ENCODE data around the gene TEAD1.

The TEAD1 gene

GRCh38 chr11:12930850-12931249 lies 256.6 kb downstream of the TEAD1 start:
- TF ChIP-seq CTCF (IDR thresholded peaks at IDR 0.05; ENCODE audit: low read depth, low read length, missing control alignments) = no peak
- in situ Hi-C loops (cut with HindIII; ENCODE audit: low sequenced_read_pairs) = no loop called here
- no peak overlapping the region for H3K4me3 ChIP-seq (ENCODE audit: low read depth, low read length)
- DNase-seq (ENCODE audit: low read depth) = no peak

DNA sequence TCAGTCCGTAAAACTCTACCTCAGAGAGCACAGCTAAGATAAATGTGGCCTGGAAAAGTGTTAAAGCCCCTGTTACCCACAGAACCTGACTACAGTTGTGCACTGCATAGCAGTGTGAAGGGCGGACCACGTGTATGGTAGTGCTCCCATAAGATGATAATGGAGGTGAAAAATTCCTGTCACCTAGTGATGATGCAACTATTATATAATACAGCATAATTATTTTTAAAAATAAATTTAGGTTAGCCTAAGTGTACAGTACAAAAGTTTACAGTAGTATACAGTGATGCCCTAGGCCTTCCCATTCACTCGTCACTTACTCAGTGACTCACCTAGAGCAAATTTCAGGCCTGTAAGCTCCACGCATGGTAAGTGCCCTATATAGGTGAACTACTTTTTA lies 258.3 kb downstream of the TEAD1 start:
- H3K4me3 ChIP-seq (ENCODE audit: low read depth, low read length) = no peak overlapping the region
- in situ Hi-C loops (cut with HindIII; ENCODE audit: low sequenced_read_pairs) = no loop called here
- no peak for DNase-seq (ENCODE audit: low read depth)
- TF ChIP-seq CTCF (IDR thresholded peaks at IDR 0.05; ENCODE audit: low read depth, low read length, missing control alignments) = no peak

- no peak for TF ChIP-seq CTCF (IDR thresholded peaks at IDR 0.05; ENCODE audit: low read depth, low read length, missing control alignments)
- H3K4me3 ChIP-seq (ENCODE audit: low read depth, low read length) = no peak overlapping the region
- DNase-seq (ENCODE audit: low read depth) = no peak
- in situ Hi-C loops (cut with HindIII; ENCODE audit: low sequenced_read_pairs) = no loop called here
Observed at GRCh38 chr11:12936200-12936599, 262.0 kb downstream of the TEAD1 start.

DNA sequence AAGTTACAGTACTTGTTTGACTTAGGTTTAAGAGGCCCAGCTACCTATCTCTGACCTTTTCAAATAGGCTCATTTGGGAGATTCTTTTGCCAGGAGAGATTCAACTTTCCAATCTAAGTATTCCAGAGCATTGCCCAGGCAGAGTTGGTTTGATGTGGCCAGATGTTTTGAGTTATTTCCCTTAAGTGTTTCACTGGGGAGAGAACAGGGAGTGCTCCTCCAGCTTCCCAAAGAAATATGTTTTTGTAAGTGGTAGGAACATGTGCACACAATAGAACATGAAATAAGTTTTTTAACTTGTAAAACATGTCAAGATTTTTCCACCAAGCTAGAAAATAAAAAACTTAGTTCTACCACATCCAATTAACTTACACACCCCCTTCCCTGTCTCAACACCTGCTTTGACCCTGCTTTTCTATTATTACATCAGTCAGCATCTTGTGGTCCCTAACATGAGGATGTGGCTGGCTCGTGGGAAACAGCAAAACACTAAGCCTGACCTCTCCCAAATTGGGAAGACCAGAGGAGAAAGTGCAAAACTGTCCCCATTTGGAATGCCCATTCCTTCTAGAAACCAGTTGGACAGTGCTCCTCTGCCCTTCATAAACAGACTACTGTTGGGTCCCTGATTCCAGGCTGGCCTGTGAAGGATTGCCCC lies 264.5 kb downstream of the TEAD1 start:
- no peak overlapping the region for H3K4me3 ChIP-seq (ENCODE audit: low read depth, low read length)
- in situ Hi-C loops (cut with HindIII; ENCODE audit: low sequenced_read_pairs) = no loop called here
- no peak for DNase-seq (ENCODE audit: low read depth)
- no peak for TF ChIP-seq CTCF (IDR thresholded peaks at IDR 0.05; ENCODE audit: low read depth, low read length, missing control alignments)

- TF ChIP-seq CTCF (IDR thresholded peaks at IDR 0.05; ENCODE audit: low read depth, low read length, missing control alignments) = no peak
- in situ Hi-C loops (cut with HindIII; ENCODE audit: low sequenced_read_pairs) = no loop called here
- DNase-seq (ENCODE audit: low read depth) = peak; percentile 55
- H3K4me3 ChIP-seq (ENCODE audit: low read depth, low read length) = no peak overlapping the region
Observed at GRCh38 chr11:12941671-12942070, 267.4 kb downstream of the TEAD1 start.

GRCh38 chr11:12942157-12942556 lies 267.9 kb downstream of the TEAD1 start:
- in situ Hi-C loops (cut with HindIII; ENCODE audit: low sequenced_read_pairs) = no loop called here
- peak; percentile 56 for TF ChIP-seq CTCF (IDR thresholded peaks at IDR 0.05; ENCODE audit: low read depth, low read length, missing control alignments)
- DNase-seq (ENCODE audit: low read depth) = peak; percentile 71
- no peak overlapping the region for H3K4me3 ChIP-seq (ENCODE audit: low read depth, low read length)

All from astrocyte of the cerebellum (primary cell).